ENCODE results near the gene FRMD4A.

Gene FRMD4A

GRCh38 chr10:13883636-13884444, 446.9 kb downstream of the FRMD4A start:
- H3K36me3 ChIP-seq (ENCODE audit: low read length) = no peaks in the 10 kb centered on the region
- H3K27me3 ChIP-seq (ENCODE audit: low read length) = no peaks in the 10 kb centered on the region
- no peak overlapping the region for H3K9ac ChIP-seq (ENCODE audit: low read length)

DNA sequence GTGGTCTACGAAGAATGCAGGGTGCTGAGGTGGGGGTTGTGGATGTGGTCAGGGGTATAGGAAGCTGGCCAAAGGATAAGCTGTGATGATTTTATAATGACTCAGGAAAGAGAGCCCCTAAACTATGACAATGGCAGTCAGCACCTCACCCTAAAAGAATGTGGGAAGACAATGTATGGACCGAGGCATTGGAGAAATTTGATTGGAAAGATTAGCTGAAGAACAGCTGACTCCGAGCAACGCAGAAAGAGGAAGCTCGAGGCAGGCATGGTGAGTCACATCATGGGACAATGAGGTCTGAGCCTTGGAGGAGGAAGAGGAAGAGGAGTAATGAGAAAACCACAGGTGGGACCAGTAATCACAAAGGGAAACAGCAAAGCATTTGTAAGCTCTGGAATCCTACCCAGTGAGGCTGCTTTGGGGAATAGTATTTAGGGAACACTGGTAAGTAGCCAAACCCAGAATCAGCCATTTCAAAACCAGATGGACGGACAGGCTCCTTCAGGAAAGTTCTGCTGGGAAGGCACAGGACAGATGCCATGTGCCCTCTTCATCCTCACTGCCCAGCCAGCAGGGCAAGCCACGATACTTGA, 448.5 kb downstream of the FRMD4A start:
- no peak for TF ChIP-seq EZH2phosphoT487 (conservative IDR thresholded peaks at IDR 0.05; ENCODE audit: low read length)
- no peak for TF ChIP-seq CTCF (IDR thresholded peaks at IDR 0.05; ENCODE audit: insufficient read depth, low read length, poor library complexity, severe bottlenecking)
- no peak overlapping the region for H3K9ac ChIP-seq (ENCODE audit: low read length)
- no peak overlapping the region for H3K4me3 ChIP-seq (ENCODE audit: insufficient read depth, low read length, poor library complexity, severe bottlenecking)
- no peak overlapping the region for H3K27ac ChIP-seq (ENCODE audit: low read depth, low read length)
- H3K27me3 ChIP-seq (ENCODE audit: low read length) = no peaks in the 10 kb centered on the region
- H2AFZ ChIP-seq (ENCODE audit: low read depth, low read length, severe bottlenecking) = no peak overlapping the region
- H3K9me2 ChIP-seq (replicated peaks; ENCODE audit: insufficient read depth, low read length) = no peaks in the 10 kb centered on the region
- H3K9me3 ChIP-seq (ENCODE audit: insufficient read depth, low read length) = no peaks in the 10 kb centered on the region
- H4K20me1 ChIP-seq (ENCODE audit: low read depth, low read length) = no peaks in the 10 kb centered on the region
- H3K4me2 ChIP-seq (ENCODE audit: low read depth, low read length, poor library complexity, severe bottlenecking) = no peak overlapping the region
- H3K79me2 ChIP-seq (ENCODE audit: insufficient read depth, low read length) = no peaks in the 10 kb centered on the region
- H3F3A ChIP-seq (ENCODE audit: insufficient read depth) = no peaks in the 10 kb centered on the region
- H3K36me3 ChIP-seq (ENCODE audit: low read length) = no peaks in the 10 kb centered on the region

More at GRCh38 chr10:13883636-13884444, 446.9 kb downstream of the FRMD4A start:
- no peak overlapping the region for H2AFZ ChIP-seq (ENCODE audit: low read depth, low read length, severe bottlenecking)
- no peaks in the 10 kb centered on the region for H3K9me2 ChIP-seq (replicated peaks; ENCODE audit: insufficient read depth, low read length)
- no peaks in the 10 kb centered on the region for H3K9me3 ChIP-seq (ENCODE audit: insufficient read depth, low read length)
- no peak overlapping the region for H3K4me3 ChIP-seq (ENCODE audit: insufficient read depth, low read length, poor library complexity, severe bottlenecking)
- H3K79me2 ChIP-seq (ENCODE audit: insufficient read depth, low read length) = no peaks in the 10 kb centered on the region
- no peaks in the 10 kb centered on the region for H4K20me1 ChIP-seq (ENCODE audit: low read depth, low read length)
- no peak overlapping the region for H3K4me2 ChIP-seq (ENCODE audit: low read depth, low read length, poor library complexity, severe bottlenecking)
- H3K27ac ChIP-seq (ENCODE audit: low read depth, low read length) = no peak overlapping the region
- no peak for TF ChIP-seq EZH2phosphoT487 (conservative IDR thresholded peaks at IDR 0.05; ENCODE audit: low read length)
- no peak for TF ChIP-seq CTCF (IDR thresholded peaks at IDR 0.05; ENCODE audit: insufficient read depth, low read length, poor library complexity, severe bottlenecking)
- no peaks in the 10 kb centered on the region for H3F3A ChIP-seq (ENCODE audit: insufficient read depth)

DNA sequence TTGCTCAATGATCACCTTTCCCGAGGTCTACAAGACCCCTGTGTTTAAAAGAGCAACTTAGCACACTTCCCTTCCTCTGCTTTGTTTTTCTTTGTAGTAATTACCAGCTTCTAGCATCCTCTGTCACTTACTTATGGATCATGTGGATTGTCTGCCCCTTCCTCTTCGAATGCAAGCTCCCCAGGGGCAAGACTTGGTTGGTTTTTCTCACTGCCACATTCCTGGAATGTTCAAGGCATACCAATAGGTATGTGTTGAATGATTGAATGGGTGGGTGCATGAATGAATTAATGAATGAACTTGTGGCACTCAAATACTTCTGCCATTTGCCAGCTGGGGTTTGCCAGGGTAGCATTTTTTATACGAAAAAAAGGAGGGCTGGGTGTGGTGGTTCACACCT, 450.0 kb downstream of the FRMD4A start:
- H3F3A ChIP-seq (ENCODE audit: insufficient read depth) = no peaks in the 10 kb centered on the region
- no peaks in the 10 kb centered on the region for H3K79me2 ChIP-seq (ENCODE audit: insufficient read depth, low read length)
- TF ChIP-seq EZH2phosphoT487 (conservative IDR thresholded peaks at IDR 0.05; ENCODE audit: low read length) (no peak), CTCF (IDR thresholded peaks at IDR 0.05; ENCODE audit: insufficient read depth, low read length, poor library complexity, severe bottlenecking) (no peak)
- no peaks in the 10 kb centered on the region for H3K9me3 ChIP-seq (ENCODE audit: insufficient read depth, low read length)
- H3K4me3 ChIP-seq (ENCODE audit: insufficient read depth, low read length, poor library complexity, severe bottlenecking) = no peak overlapping the region
- no peak overlapping the region for H3K27ac ChIP-seq (ENCODE audit: low read depth, low read length)
- no peaks in the 10 kb centered on the region for H3K36me3 ChIP-seq (ENCODE audit: low read length)
- H4K20me1 ChIP-seq (ENCODE audit: low read depth, low read length) = no peaks in the 10 kb centered on the region
- no peak overlapping the region for H2AFZ ChIP-seq (ENCODE audit: low read depth, low read length, severe bottlenecking)
- no peak overlapping the region for H3K9ac ChIP-seq (ENCODE audit: low read length)
- no peaks in the 10 kb centered on the region for H3K9me2 ChIP-seq (replicated peaks; ENCODE audit: insufficient read depth, low read length)
- H3K4me2 ChIP-seq (ENCODE audit: low read depth, low read length, poor library complexity, severe bottlenecking) = no peak overlapping the region
- no peaks in the 10 kb centered on the region for H3K27me3 ChIP-seq (ENCODE audit: low read length)

Measured in SU-DHL-6 (cell line).